C1 segment of cervical spinal cord (tissue), 14 donors: ENCODE results near the gene RDH16.
"Not testable (repeated sequence)": the region's sequence is repeated elsewhere in the genome, so short reads cannot be mapped to it uniquely, and the experiment has no call there.

Experiments
- DNase-seq, 14 donors: peaks; one replicate each; lab custom pipeline; 2025; lab: John Stamatoyannopoulos, UW

The RDH16 gene

GRCh38 chr12:56922031-56922430, 35.4 kb downstream of the RDH16 start:
- DNase-seq: peak in 1 of 14 donors; percentile 15

GRCh38 chr12:56921346-56921745, 36.1 kb downstream of the RDH16 start:
- no peak for DNase-seq

GRCh38 chr12:56918139-56918538, 39.3 kb downstream of the RDH16 start:
- not testable (repeated sequence) for DNase-seq

GRCh38 chr12:56916996-56917333, 40.4 kb downstream of the RDH16 start:
- no peak for DNase-seq

GRCh38 chr12:56916296-56916995, 41.0 kb downstream of the RDH16 start:
- DNase-seq: no peak

- DNase-seq: no peak
Measured at GRCh38 chr12:56914724-56915123, 42.7 kb downstream of the RDH16 start.

- no peak for DNase-seq
Measured at GRCh38 chr12:56914256-56914655, 43.2 kb downstream of the RDH16 start.

GRCh38 chr12:56909403-56909802, 48.0 kb downstream of the RDH16 start:
- not testable (repeated sequence) for DNase-seq

- no peak for DNase-seq
Measured at GRCh38 chr12:56908136-56908535, 49.3 kb downstream of the RDH16 start.

- no peak for DNase-seq
Measured at GRCh38 chr12:56905852-56906251, 51.6 kb downstream of the RDH16 start.

GRCh38 chr12:56903374-56903773, 54.0 kb downstream of the RDH16 start:
- no peak for DNase-seq
